ENCODE data around the gene LZTR1.

DNA sequence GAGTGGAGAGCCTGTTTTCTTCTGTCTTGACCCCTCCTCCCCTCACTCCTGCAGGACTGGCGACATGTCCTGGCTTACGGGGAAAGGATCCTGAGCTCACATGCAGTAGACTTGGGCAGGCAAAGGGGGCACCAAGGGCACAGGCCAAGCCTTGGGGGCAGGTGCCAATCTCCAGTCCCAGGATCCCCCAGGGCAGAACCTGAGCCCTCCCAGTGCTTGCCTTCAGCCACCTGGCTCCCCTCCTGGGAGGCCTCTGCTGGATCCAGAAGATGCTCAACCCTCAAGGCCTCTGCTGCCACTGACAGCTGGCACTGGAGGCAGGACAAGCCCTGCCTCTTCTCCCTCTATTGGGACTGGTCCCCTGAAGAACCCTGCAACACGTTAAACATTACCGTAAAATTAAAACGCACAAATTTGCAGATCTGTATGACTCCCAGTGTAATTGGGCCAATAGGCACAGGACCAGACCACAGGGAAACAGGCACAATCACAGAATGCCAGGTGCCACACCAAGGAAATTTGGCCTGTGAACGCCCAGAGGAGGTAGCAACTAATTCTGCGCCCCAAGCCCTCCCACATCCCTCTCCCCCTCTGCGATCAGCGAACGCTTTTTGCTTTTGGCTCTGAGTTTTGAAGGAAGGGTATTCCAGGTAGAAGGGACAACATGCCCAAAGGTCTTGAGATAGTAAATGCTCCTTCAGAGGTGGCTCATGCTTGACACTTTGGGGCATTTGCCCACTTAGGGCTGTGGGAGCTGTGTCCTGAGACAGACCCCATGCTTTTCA lies 967 bp upstream of the LZTR1 start:
- TF ChIP-seq POLR2AphosphoS5 (IDR thresholded peaks at IDR 0.05) (no peak), POLR2A (IDR thresholded peaks at IDR 0.05) (no peak), CTCF (IDR thresholded peaks at IDR 0.05) (no peak)
